Endothelial cell of umbilical vein (primary cell): ENCODE measurements around the gene C2CD5. TPM values are rescaled to one million over a fixed set of nuclear protein-coding genes. Genes with fewer than 3 reads are reported as not detected.

Experiments
- BruUV-seq: library from RNA; stranded (reverse); fragments of 400-500 nt; replicated peaks from 2 replicates; lab custom pipeline; 2021; lab: Mats Ljungman, UMichigan
- CTCF ChIA-PET: fragments of 300-600, 350-600 bp; sonication (Branson Sonifier 250); formaldehyde crosslinking; loops from one replicate; lab custom pipeline; 2021; ENCODE audit warnings: antibody characterized with exemption, inconsistent platforms; lab: Charles Lee
- POLR2A ChIA-PET: fragments of 300-600, 350-600 bp; sonication (Branson Sonifier 250); formaldehyde crosslinking; loops from one replicate; lab custom pipeline; 2021; ENCODE audit warnings: antibody characterized with exemption, inconsistent platforms; lab: Charles Lee
- DNase-seq: peaks from one replicate; pipeline ENCODE4 v3.0.0-alpha.2; 2011; ENCODE audit warnings: low read depth, low spot score
- FAIRE-seq: peaks from 2 replicates; lab custom pipeline; 2011; peaks lifted over from hg19 to GRCh38; lab: Jason Lieb, UNC
- H2AFZ ChIP-seq: 2 replicates; pipeline ENCODE4 v1.6.0; 2012; ENCODE audit warnings: low read depth, low read length, control low read depth, inconsistent platforms
- H3K27ac ChIP-seq: 2 replicates; pipeline ENCODE4 v1.5.1; 2011; ENCODE audit warnings: low read depth, mild to moderate bottlenecking, control low read depth, low read length, moderate library complexity; ENCODE audit not compliant: insufficient read depth
- H3K27me3 ChIP-seq, 2 experiments: 2 replicates each; pipeline versions ENCODE4 v1.6.0 to v1.6.1; 2011; ENCODE audit warnings: low read length in 2 of 2, mixed read lengths in 1 of 2; ENCODE audit not compliant: control insufficient read depth in 2 of 2, insufficient read depth in 2 of 2
- H3K36me3 ChIP-seq, 2 experiments: 2 replicates in 1 of 2; 3 replicates in 1 of 2; pipeline ENCODE4 v1.5.1; 2011; ENCODE audit warnings: low read length in 2 of 2, mild to moderate bottlenecking in 1 of 2, moderate library complexity in 1 of 2; ENCODE audit not compliant: control insufficient read depth in 2 of 2, insufficient read depth in 2 of 2; ENCODE audit errors: extremely low read depth in 1 of 2
- H3K4me1 ChIP-seq: 3 replicates; pipeline ENCODE4 v1.5.1; 2011; ENCODE audit warnings: mild to moderate bottlenecking, low read length; ENCODE audit not compliant: control insufficient read depth, insufficient read depth; ENCODE audit errors: extremely low read depth
- H3K4me2 ChIP-seq: 2 replicates; pipeline ENCODE4 v1.6.1; 2011; ENCODE audit warnings: low read length, control low read depth, mixed read lengths; ENCODE audit not compliant: insufficient read depth
- H3K4me3 ChIP-seq, 3 experiments: fragments of 200-600 bp in 1 of 3; sonication (generic), shearing (Covaris generic) in 1 of 3; replicated peaks in 1 of 3; 2 replicates each; pipeline ENCODE4 v1.5.1; 2011 to 2016; ENCODE audit warnings: control low read depth in 3 of 3, low read length in 3 of 3, mild to moderate bottlenecking in 2 of 3, inconsistent platforms in 1 of 3, low read depth in 1 of 3, moderate library complexity in 1 of 3; ENCODE audit not compliant: insufficient read depth in 1 of 3
- H3K79me2 ChIP-seq: 2 replicates; pipeline ENCODE4 v1.6.0; 2012; ENCODE audit warnings: low read length, inconsistent platforms; ENCODE audit not compliant: control insufficient read depth, insufficient read depth
- H3K9ac ChIP-seq: replicated peaks from 2 replicates; pipeline ENCODE3; 2011; ENCODE audit warnings: low read length, control low read depth; ENCODE audit not compliant: insufficient read depth; ENCODE audit errors: extremely low read depth
- H3K9me1 ChIP-seq: replicated peaks from 3 replicates; pipeline ENCODE4 v1.6.0; 2011; ENCODE audit warnings: mild to moderate bottlenecking, low read length; ENCODE audit not compliant: control insufficient read depth, insufficient read depth; ENCODE audit errors: extremely low read depth
- H3K9me3 ChIP-seq: replicated peaks from 2 replicates; pipeline ENCODE4 v1.5.1; 2012; ENCODE audit warnings: low read length, inconsistent platforms; ENCODE audit not compliant: control insufficient read depth, insufficient read depth
- H4K20me1 ChIP-seq: replicated peaks from 2 replicates; pipeline ENCODE3; 2011; ENCODE audit warnings: mild to moderate bottlenecking, low read length; ENCODE audit not compliant: control insufficient read depth, insufficient read depth; ENCODE audit errors: extremely low read depth
- EZH2 ChIP-seq: IDR thresholded peaks from 2 replicates; pipeline ENCODE4 v1.6.1; 2012; ENCODE audit warnings: borderline replicate concordance, low read depth, mild to moderate bottlenecking, moderate library complexity, low read length, inconsistent platforms; ENCODE audit not compliant: severe bottlenecking
- POLR2A ChIP-seq: IDR thresholded peaks from 2 replicates; pipeline ENCODE4 v1.6.1; 2012; ENCODE audit warnings: low read depth, mild to moderate bottlenecking, control low read depth, low read length
- dilution Hi-C: fragments of 300-500 bp; cut with MboI; formaldehyde crosslinking; loops from one replicate; pipeline ENCODE4 v1.15.0; 2019; ENCODE audit warnings: low sequenced_read_pairs; ENCODE audit not compliant: extremely low pct_ligation_motif_present
- intact Hi-C: fragments of 100-400 bp; cut with micrococcal nuclease; formaldehyde crosslinking; loops from one replicate; pipeline ENCODE4 v1.10.0; 2022
- polyA plus RNA-seq, 4 experiments: library from polyadenylated mRNA; depleted of rRNA in 3 of 4; stranded (reverse) in 3 of 4; unstranded in 1 of 4; fragments of >200 nt; gene quantifications; 2 replicates each; pipeline versions ENCODE4 v1.2.1 to v1.2.3, GENCODE V29; 2011 to 2012; ENCODE audit warnings: missing spikeins in 1 of 4
- total RNA-seq: library from RNA; stranded (reverse); gene quantifications from 2 replicates; pipeline ENCODE4 v1.2.3, GENCODE V29; 2021
- TF ChIP-seq, protein P1 (sequence below): IDR thresholded peaks from 2 replicates; pipeline ENCODE4 v1.6.1; 2011; ENCODE audit not compliant: insufficient read depth, insufficient read length
- TF ChIP-seq, protein P2 (sequence below), 2 donors: IDR thresholded peaks; 1 replicate in 1 of 2; 2 replicates in 1 of 2; pipeline ENCODE4 v1.5.1; 2011; ENCODE audit warnings: low read length in 2 of 2, mild to moderate bottlenecking in 2 of 2, moderate library complexity in 2 of 2, control low read depth in 1 of 2, inconsistent platforms in 1 of 2, low read depth in 1 of 2; ENCODE audit not compliant: insufficient read depth in 1 of 2; ENCODE audit errors: extremely low read depth in 1 of 2

Gene C2CD5
- total and polyA plus RNA-seq, 2 donors (not counting 3 experiments of a cell fraction or from before 2014, with no cell fraction given), result 12.9 to 32.9 TPM

- Histone ChIP-seq H3K4me3 (no peak overlapping the region), H3K36me3 (no peaks in the 10 kb centered on the region), H4K20me1 (no peaks in the 10 kb centered on the region), H3K9ac (no peak overlapping the region), H3K27me3 (no peaks in the 10 kb centered on the region), H3K9me3 (no peaks in the 10 kb centered on the region), H3K27ac (no peak overlapping the region), H3K9me1 (no peaks in the 10 kb centered on the region), H3K79me2 (no peaks in the 10 kb centered on the region), H2AFZ (no peak overlapping the region), H3K4me1 (no peaks in the 10 kb centered on the region), H3K4me2 (no peak overlapping the region)
- FAIRE-seq (no peak), DNase-seq (no peak)
- intact Hi-C loops, result no loop called here
- POLR2A ChIA-PET, result no interaction called here
- dilution Hi-C loops, result no loop called here
- BruUV-seq, result no TSS peak
- TF ChIP-seq, protein P1, sequence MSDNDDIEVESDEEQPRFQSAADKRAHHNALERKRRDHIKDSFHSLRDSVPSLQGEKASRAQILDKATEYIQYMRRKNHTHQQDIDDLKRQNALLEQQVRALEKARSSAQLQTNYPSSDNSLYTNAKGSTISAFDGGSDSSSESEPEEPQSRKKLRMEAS, result no peak
- TF ChIP-seq EZH2 (no peak), POLR2A (no peak)
- CTCF ChIA-PET, result no interaction called here
These were observed 135.5 kb downstream of the C2CD5 start for GRCh38 chr12:22408610-22409376.

- CTCF ChIA-PET, result no interaction called here
- TF ChIP-seq, protein P2, sequence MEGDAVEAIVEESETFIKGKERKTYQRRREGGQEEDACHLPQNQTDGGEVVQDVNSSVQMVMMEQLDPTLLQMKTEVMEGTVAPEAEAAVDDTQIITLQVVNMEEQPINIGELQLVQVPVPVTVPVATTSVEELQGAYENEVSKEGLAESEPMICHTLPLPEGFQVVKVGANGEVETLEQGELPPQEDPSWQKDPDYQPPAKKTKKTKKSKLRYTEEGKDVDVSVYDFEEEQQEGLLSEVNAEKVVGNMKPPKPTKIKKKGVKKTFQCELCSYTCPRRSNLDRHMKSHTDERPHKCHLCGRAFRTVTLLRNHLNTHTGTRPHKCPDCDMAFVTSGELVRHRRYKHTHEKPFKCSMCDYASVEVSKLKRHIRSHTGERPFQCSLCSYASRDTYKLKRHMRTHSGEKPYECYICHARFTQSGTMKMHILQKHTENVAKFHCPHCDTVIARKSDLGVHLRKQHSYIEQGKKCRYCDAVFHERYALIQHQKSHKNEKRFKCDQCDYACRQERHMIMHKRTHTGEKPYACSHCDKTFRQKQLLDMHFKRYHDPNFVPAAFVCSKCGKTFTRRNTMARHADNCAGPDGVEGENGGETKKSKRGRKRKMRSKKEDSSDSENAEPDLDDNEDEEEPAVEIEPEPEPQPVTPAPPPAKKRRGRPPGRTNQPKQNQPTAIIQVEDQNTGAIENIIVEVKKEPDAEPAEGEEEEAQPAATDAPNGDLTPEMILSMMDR (IDR thresholded peaks at IDR 0.05; ENCODE audit: extremely low read depth in 1 of 2, insufficient read depth in 1 of 2, low read depth in 1 of 2, low read length in 2 of 2), result no peak
- Histone ChIP-seq H3K4me1 (no peaks in the 10 kb centered on the region), H2AFZ (no peak overlapping the region), H3K27ac (no peak overlapping the region), H3K9me1 (no peaks in the 10 kb centered on the region), H3K4me3 (no peak overlapping the region), H3K79me2 (no peaks in the 10 kb centered on the region), H3K4me2 (no peak overlapping the region), H3K27me3 (no peaks in the 10 kb centered on the region), H3K9ac (no peak overlapping the region), H3K36me3 (no peaks in the 10 kb centered on the region), H4K20me1 (no peaks in the 10 kb centered on the region), H3K9me3 (no peaks in the 10 kb centered on the region)
- FAIRE-seq, result no peak
- intact Hi-C loops (no loop called here), dilution Hi-C loops (no loop called here)
- no peak for DNase-seq
- BruUV-seq, result no TSS peak
- POLR2A ChIA-PET, result no interaction called here
These were observed 136.9 kb downstream of the C2CD5 start for GRCh38 chr12:22407397-22407796.
